Prostate gland (tissue), 2 donors: ENCODE results near the gene ADCY3.

Experiments
- POLR2A ChIP-seq: fragments of 450-650 bp; IDR thresholded peaks from one replicate; pipeline ENCODE4 v1.6.1; 2016; ENCODE audit warnings: antibody characterized with exemption, mild to moderate bottlenecking
- POLR2AphosphoS5 ChIP-seq: sonication (generic); formaldehyde crosslinking; IDR thresholded peaks from one replicate; pipeline ENCODE4 v1.6.1; 2017; ENCODE audit warnings: antibody characterized with exemption
- TF ChIP-seq, protein P1 (sequence below), 4 experiments: fragments of 200-600 bp in 2 of 4; fragments of 450-650 bp in 2 of 4; sonication (generic) in 2 of 4; IDR thresholded peaks; 1 replicate in 3 of 4; 2 replicates in 1 of 4; pipeline ENCODE4 v1.5.1; 2016 to 2019; ENCODE audit warnings: antibody characterized with exemption in 4 of 4, mild to moderate bottlenecking in 2 of 4, moderate library complexity in 2 of 4

DNA sequence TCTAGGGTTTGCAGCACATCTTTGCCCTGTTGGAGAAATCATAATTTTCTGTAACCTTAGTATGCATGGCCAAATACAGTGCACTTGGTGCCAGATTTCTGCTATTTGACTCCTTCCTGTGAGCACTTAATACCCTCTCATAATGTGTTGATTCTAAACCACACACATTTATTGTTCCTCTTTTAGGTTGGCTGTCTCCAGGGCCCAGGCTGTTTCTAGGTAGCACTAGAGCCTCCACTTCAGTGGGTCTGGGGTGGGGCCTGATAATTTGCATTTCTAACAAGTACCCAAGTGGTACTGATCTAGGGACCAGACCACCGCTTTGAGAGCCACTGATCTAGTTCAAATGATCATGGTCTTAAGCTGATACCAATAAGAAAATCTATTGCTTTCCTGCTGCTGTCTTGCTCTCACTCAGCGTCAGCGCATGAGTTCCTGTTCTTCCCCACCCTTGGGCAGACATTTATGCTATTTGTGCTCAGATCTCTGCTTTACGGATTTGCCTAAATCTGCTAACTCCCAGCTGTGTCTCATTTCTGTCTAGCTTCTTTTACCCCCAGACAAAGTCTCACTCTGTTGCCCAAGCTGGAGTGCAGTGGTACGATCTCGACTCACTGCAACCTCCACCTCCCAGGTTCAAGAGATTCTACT lies 134.2 kb downstream of the ADCY3 start:
- TF ChIP-seq POLR2A (no peak), POLR2AphosphoS5 (no peak)
- TF ChIP-seq, protein P1, sequence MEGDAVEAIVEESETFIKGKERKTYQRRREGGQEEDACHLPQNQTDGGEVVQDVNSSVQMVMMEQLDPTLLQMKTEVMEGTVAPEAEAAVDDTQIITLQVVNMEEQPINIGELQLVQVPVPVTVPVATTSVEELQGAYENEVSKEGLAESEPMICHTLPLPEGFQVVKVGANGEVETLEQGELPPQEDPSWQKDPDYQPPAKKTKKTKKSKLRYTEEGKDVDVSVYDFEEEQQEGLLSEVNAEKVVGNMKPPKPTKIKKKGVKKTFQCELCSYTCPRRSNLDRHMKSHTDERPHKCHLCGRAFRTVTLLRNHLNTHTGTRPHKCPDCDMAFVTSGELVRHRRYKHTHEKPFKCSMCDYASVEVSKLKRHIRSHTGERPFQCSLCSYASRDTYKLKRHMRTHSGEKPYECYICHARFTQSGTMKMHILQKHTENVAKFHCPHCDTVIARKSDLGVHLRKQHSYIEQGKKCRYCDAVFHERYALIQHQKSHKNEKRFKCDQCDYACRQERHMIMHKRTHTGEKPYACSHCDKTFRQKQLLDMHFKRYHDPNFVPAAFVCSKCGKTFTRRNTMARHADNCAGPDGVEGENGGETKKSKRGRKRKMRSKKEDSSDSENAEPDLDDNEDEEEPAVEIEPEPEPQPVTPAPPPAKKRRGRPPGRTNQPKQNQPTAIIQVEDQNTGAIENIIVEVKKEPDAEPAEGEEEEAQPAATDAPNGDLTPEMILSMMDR (IDR thresholded peaks at IDR 0.05), result no peak
